Fibroblast of skin of abdomen (primary cell): ENCODE results near the gene SLC24A3.

Experiments
- DNase-seq: peaks from one replicate; pipeline ENCODE4 v3.0.0-alpha.2; 2013

SLC24A3 gene

GRCh38 chr20:19241440-19241839 lies 29.0 kb downstream of the SLC24A3 start:
- DNase-seq = no peak

- DNase-seq = no peak
Measured at GRCh38 chr20:19244291-19244690, 31.8 kb downstream of the SLC24A3 start.

GRCh38 chr20:19249106-19249879 lies 36.9 kb downstream of the SLC24A3 start:
- no peak for DNase-seq

GRCh38 chr20:19250346-19250745 lies 37.9 kb downstream of the SLC24A3 start:
- no peak for DNase-seq

- no peak for DNase-seq
Measured at GRCh38 chr20:19251506-19251905, 39.1 kb downstream of the SLC24A3 start.

GRCh38 chr20:19251958-19252357 lies 39.5 kb downstream of the SLC24A3 start:
- DNase-seq = no peak

- DNase-seq = peak; percentile 41
Measured at GRCh38 chr20:19252451-19253120, 40.1 kb downstream of the SLC24A3 start.

- DNase-seq = no peak
Measured at GRCh38 chr20:19253316-19253715, 40.9 kb downstream of the SLC24A3 start.

GRCh38 chr20:19253916-19254820 lies 41.7 kb downstream of the SLC24A3 start:
- peak; percentile 73 for DNase-seq

GRCh38 chr20:19254956-19255355 lies 42.5 kb downstream of the SLC24A3 start:
- no peak for DNase-seq

GRCh38 chr20:19256085-19256484 lies 43.6 kb downstream of the SLC24A3 start:
- peak; percentile 49 for DNase-seq

GRCh38 chr20:19256906-19257595 lies 44.6 kb downstream of the SLC24A3 start:
- no peak for DNase-seq

- no peak for DNase-seq
Measured at GRCh38 chr20:19257865-19258264, 45.4 kb downstream of the SLC24A3 start.

- no peak for DNase-seq
Measured at GRCh38 chr20:19259141-19259591, 46.7 kb downstream of the SLC24A3 start.

GRCh38 chr20:19260412-19261090 lies 48.1 kb downstream of the SLC24A3 start:
- peak; percentile 28 for DNase-seq

- DNase-seq = no peak
Measured at GRCh38 chr20:19264191-19264590, 51.7 kb downstream of the SLC24A3 start.

GRCh38 chr20:19265646-19266374 lies 53.4 kb downstream of the SLC24A3 start:
- DNase-seq = no peak

GRCh38 chr20:19268426-19268825 lies 56.0 kb downstream of the SLC24A3 start:
- no peak for DNase-seq

- DNase-seq = peak; percentile 62
Measured at GRCh38 chr20:19269737-19270340, 57.4 kb downstream of the SLC24A3 start.

GRCh38 chr20:19271879-19272651 lies 59.6 kb downstream of the SLC24A3 start:
- DNase-seq = no peak
